Activated T-cell treated with anti-CD3 and anti-CD28 coated beads, Interleukin-2, amount 50 U/mL, for 1 hour (primary cell): ENCODE data around the gene ZNF195.
"Not testable (repeated sequence)": the region's sequence is repeated elsewhere in the genome, so short reads cannot be mapped to it uniquely, and the experiment has no call there.

Source experiments
- DNase-seq: peaks from one replicate; pipeline ENCODE4 v3.0.0-alpha.2; 2020

Gene ZNF195

DNA sequence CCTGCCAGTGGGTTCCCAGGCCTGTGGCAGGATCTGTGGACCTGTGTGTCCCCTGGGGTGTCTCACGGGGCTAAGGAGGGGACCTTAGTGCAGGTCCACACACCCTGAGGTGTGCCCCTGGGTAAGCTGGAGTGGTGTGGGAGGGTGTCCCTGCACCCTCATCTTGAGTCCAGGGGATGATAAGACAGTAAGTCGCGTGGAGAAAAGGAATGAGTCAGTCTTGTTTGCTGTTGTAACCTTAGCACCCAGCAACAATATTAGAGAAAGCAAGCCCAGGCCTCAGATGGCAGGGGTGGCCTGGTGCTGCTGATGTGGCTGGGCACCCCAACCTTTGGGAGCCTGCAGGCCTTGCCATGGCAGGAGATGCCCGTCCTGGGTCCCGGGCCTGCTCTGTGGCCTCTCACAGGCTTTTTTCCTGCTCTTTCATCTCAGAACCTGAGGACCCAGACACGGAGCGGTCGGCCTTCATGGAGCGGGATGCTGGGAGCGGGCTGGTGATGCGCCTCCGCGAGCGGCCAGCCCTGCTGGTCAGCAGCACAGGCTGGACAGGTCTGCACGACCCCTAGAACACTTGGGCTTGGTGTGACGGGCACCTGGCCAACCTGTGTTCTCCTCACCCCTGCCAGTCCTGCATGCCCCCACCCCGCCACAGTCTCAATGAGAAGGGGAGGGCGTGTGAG, 23.4 kb upstream of the ZNF195 start:
- not testable (repeated sequence) for DNase-seq

DNA sequence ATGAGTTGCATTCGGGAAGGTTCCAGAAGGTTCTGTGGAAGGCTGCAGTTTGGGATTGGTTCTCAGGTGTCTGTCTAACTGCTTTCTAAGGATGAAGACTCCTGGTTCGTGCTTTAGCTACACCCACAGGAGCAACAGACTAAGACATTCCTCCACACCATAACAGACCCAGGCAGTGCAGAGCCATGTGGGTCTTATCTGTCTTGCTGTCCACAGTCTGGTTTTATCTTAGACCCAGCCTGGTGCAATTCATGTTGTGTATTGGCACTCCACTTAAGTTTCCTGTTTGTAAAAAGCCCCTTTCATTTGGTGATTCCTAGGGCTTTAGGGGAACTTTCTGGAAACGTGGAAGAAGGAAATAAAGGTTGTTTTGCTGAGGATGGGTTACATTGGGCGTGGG, 22.1 kb upstream of the ZNF195 start:
- not testable (repeated sequence) for DNase-seq

DNA sequence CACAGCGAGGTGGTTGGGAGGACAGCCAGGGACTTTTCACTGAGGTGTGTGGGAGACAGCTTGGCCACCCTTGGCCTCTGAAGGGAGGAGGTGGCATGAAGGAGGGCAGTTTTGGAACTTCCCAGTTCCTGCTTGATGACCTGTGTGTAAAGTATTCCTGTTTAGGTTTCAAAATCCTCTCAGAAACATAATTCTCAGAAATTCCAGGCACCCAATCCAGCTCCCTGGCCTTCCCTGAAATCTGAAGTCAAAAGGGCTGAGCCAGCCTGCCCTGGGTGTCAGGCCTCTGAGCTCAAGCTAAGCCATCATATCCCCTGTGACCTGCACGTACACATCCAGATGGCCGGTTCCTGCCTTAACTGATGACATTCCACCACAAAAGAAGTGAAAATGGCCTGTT, 19.6 kb upstream of the ZNF195 start:
- not testable (repeated sequence) for DNase-seq

DNA sequence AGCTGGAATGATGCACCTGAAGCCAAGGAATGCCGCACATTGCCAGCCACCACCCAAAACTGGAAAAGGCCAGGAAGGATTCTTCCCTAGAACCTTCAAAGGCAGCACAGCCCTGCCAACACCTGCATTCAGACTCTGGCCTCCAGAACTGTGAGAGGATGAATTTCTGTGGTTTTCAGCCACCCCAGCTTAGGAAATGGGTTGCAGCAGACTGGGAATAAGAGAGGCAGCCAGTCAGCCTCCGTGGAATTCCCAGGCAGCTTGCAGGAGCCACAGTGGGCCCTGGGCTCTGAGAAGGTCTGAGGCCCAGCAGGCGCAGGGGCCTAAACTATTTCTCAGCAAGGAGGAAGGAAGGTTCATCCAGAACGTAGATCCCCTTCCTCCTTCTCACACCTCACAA, 19.2 kb upstream of the ZNF195 start:
- not testable (repeated sequence) for DNase-seq

DNA sequence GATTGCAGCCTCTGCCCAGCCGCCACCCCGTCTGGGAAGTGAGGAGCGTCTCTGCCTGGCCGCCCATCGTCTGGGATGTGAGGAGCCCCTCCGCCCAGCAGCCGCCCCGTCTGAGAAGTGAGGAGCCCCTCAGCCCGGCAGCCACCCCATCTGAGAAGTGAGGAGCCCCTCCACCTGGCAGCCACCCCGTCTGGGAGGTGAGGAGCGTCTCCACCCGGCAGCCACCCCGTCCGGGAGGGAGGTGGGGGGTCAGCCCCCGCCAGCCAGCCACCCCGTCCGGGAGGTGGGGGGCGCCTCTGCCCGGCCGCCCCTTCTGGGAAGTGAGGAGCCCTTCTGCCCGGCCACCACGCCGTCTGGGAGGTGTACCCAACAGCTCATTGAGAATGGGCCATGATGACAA, 18.3 kb upstream of the ZNF195 start:
- not testable (repeated sequence) for DNase-seq

DNA sequence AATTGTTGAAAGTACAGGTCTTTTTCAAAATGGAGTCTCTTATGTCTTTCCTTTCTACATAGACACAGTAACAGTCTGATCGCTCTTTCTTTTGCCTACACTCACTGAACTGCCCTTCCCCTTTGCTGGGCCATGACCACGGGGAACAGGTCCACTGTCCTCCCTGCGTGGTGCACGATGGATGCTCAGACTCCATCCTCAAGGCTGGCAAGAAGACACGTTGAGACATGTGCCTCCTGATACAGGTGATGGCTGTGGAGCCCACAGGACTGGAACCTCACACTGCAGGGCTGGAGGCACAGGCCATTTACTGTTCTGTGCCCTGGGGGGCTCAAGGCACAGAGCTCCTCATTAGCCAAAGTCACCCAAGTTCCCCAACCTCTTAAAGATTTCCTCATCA, 16.5 kb upstream of the ZNF195 start:
- DNase-seq, result not testable (repeated sequence)

DNA sequence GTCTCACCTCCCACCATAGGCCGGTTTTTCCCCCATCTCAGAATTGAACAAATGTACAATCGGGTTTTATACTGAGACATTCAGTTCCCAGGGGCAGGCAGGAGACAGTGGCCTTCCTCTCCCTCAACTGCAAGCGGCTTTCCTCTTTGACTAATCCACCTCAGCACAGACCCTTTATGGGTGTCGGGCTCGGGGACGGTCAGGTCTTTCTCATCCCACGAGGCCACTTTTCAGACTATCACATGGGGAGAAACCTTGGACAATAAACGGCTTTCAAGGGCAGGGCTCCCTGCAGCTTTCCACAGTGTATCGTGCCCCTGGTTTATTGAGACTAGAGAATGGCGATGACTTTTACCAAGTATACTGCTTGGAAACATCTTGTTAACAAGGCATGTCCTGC, 16.0 kb upstream of the ZNF195 start:
- DNase-seq, result not testable (repeated sequence)

DNA sequence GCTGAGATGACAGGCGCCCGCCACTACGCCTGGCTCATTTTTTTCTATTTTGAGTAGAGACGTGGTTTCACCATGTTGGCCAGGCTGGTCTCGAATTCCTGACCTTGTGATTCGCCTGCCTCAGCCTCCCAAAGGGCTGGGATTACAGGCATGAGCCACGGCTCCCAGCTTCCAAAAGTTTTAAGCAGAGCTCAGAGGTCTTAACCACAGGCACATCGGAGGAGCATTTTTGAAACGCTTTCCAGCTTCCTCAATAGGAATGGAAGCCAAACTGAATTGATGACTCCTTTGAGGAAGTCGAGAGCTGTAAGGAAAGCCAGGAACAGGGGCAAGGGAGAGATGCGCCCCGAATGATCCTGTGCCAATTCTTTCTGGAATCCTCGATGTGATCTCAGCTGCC, 14.5 kb upstream of the ZNF195 start:
- not testable (repeated sequence) for DNase-seq

DNA sequence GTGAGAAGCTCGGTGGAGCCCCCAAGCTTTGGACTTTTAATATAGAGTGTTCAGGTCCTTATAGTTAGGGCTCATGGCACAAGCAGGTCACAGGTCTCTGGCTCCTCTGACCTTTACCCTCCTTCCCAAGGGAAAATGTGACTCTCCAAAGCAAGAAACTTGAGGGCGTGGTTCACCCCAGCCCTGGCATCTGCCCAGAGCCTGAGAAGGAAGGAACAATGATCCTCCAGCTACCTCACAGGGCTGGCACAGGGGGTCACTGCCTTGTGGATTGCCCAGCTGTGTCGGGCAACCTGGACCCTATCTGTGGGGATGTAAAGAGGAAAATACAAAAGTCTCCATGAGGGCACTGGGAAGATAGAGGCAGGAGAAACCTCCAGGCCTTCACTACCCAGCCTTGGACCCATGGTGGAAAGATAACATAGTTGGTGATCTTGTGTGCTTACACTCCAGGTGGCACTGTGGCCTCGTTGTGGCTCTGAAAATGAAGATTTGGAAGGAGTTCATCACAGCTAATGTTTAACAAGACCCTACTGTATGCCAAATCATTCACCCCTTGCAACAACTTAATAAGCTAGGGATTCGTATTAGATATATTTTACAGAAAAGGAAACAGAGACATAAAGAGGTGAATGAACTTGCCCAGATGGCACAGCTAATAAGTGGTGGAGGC, 3.8 kb upstream of the ZNF195 start:
- no peak for DNase-seq

DNA sequence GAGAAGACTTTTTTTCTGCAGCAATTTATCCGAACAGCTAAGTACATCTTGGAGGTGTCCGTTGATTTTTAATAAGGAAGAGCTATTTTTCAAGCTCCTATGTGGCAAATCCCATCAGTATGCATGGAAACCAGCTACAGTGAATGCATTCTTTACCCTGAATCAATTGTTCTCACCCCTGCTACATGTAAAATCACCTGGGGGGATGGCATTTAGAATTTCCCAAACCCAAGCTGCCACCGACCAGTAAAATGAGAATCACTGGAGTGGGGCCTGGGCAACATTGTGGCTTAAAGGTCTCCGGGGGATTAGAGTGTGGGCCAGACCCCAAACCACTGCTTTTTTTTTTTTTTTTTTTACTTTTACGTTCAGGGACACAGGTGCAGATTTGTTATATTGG, 2.8 kb upstream of the ZNF195 start:
- DNase-seq, result no peak

DNA sequence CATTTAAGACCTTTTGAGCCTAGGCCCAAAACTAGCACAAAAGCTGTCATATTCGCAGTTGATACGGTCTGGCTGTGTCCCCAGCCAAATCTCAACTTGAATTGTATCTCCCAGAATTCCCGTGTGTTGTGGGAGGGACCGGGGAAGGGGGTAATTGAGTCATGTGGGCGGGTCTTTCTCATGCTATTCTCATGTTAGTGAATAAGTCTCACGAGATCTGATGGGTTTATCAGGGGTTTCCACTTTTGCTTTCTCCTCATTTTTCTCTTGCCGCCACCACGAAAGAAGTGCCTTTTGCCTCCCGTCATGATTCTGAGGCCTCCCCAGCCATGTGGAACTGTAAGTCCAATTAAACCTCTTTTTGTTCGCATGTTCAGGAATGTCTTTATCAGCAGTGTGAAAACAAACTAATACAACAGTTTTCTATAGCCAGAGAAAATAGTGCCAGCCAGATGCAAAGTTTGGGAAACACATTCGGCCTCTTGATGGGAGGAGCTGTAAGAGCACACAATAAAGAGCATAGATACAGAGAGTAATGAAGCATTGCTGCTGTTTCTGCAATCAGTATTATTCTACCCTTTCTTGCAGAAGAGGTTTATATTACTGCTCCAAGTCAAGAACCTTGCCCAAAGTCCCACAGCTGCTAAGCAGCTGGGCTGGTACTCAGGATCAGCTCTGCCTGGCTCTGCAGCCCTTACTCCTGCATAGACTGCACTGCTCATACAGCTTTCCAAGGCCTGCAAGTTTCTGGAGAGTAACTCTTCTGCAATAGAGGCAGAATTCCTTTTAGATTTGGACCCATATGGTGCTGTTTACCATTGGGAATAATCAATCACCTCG, 2.0 kb upstream of the ZNF195 start:
- DNase-seq, result no peak

DNA sequence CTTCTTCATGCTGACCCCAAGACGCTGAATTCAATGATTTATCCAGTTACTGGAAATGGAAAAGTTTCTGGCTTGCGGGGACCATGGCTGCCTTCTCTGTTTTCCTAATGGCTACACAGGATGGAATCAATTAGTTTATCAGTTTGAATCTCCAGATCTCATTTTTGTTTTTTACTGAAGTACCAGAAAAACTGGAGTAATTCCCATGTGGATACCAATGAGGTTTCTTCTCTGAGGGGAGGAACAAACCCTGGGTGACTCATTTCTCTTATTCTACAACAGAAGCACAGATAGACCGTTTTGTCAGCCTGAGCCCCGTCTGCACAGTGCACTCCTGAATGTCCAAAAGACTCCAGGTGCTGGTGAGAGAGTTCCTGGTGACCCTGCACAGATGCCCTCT, 3.4 kb downstream of the ZNF195 start:
- DNase-seq, result no peak

DNA sequence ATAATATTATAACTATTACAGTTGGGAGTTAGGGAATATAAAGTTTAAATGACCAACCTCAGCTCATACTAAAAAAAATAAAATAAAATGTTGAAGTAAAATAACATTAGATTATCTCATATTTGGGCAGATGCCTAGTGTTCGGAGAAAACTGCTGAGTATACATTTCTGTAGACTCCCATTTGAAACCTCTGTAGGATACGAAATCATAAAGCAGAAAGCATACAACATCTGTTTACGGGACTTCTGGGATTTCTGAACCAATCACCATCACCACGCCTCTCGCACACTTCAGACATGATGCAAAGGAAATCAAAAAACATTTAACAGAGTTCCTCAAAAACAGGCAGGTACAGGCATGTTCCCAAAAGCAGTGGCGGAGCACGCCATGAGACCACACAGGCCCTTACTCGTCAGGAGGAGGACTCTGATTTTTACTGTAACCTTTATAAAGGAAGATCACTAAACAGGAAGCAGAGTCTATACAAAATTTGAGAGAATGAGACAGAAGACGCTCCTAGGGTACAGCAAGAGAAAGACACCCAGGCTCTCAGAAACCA, 8.6 kb downstream of the ZNF195 start:
- no peak for DNase-seq

DNA sequence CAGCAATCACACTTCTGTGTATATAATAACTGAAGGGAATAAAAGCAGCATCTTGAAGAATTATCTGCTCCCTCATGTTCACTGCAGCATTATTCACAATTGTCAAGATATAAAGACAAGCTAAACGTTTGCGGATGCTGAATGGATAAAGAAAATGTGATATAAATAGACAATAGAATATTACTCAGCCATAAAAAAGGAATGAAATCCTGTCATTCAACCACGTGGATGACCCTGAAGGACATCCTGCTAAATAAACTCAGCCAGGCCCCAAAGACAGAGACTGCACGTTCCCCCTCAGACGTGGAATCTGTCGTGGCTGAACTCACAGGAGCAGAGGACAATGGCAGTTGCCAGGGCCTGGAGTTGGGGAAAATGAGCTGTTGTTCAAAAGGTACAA, 9.6 kb downstream of the ZNF195 start:
- DNase-seq, result no peak

DNA sequence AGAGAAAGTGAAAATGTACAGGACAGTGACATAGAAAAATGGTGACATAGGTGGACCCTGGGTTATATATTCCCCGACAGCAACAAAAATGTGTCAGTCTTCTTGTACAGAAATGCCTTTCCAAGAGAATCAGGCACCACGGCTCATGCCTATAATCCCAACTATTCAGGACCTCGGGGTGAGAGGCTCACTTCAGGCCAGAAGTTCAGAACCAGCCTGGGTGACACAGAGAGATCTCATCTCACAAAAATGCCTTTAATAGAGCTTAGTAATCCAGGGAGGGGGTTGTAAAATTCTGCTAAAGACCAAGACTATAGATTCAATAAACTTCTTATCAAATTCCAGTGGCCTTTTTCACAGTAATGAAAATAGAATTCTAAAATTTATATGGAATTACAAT, 10.7 kb downstream of the ZNF195 start:
- no peak for DNase-seq

DNA sequence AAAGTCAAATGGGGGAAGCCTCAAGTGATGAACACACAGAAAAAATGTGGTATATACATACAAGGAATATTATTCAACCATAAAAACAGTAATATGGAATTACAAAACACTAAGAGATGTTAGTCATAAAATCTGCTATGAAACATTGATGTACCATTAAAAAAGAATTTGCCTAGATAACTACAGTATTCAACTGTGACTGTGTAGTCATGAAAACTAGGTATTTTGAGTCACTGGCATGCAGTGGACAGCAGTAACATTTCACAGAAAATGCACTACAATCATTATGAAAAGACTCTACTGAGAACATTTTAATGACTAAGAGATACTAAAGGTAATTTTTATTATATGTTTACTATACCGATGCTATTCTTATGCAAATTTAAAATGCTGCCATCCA, 11.7 kb downstream of the ZNF195 start:
- no peak for DNase-seq

DNA sequence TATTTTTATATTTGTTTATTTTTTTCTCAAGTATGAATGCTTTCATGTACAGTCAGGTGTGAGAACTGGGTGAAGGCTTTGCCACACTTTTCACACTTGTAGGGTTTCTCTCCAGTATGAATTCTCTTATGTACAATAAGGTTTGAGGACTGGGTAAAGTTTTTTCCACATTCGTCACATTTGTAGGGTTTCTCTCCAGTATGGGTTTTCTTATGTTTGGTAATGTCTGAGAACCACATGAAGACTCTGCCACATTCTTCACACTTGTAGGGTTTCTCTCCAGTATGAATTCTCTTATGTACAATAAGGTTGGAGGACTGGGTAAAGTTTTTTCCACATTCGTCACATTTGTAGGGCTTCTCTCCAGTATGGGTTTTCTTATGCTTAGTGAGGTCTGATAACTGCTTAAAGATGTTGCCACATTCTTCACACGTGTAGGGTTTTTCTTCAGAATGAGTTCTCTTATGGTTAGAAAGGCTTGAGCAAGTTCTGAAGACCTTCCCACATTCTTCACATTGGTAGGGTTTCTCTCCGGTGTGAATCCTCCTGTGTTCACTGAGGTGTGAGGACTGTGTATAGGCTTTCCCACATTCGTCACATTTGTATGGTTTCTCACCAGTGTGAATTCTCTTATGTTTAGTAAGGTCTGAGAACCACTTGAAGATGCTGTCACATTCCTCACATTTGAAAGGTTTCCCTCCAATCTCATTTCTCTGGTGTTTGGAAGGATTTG, 19.7 kb downstream of the ZNF195 start:
- no peak for DNase-seq

DNA sequence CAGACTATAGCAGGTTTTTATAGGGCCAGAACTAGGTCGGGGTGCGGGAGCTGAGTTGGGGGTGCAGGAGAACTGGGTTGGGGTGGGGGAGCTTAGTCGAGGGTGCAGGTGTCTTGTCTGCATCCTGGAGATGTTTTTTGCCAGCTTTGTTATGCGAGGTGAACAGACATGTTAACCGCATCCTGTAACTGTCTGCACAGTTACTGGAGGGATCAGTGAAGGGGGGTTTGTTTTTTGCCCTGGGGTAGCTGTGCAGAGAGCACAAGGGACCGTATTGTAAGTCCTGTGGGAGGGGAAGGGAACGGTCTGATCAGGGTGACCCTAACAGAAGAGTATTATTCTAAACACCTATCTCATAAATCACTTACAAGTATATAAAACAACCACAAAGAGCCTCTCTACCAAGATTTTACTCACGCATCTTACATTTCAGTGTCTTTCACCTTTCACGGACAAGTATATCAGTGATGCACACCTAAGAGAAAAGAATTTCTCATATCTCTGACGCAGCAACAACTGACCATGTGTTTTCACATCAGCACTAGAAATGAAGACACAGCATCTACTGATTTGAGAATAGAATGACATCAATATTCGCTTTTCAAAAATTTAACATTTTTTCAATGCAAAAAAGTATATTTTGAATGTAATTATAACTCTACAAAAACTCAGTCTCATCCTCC, 20.8 kb downstream of the ZNF195 start:
- no peak for DNase-seq

DNA sequence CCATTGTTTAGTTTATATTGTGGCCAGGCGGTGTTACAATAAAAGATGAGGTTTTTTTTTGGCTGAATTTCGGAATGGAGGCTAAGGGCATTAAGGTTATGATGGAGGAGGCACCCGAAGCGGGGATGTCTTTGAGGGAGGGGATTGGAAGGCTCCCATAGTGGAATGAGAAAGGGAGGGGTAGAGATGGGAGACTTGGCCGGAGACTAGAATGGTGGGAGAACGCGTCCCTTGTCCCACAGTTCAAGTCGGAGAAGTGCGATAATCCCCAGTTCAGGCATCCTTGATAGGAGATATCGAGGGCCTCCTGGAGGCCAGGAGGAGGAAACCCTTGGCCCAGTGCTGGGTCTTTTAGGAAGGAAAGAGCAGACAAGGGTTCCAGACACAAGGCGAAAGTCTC, 21.6 kb downstream of the ZNF195 start:
- no peak for DNase-seq

DNA sequence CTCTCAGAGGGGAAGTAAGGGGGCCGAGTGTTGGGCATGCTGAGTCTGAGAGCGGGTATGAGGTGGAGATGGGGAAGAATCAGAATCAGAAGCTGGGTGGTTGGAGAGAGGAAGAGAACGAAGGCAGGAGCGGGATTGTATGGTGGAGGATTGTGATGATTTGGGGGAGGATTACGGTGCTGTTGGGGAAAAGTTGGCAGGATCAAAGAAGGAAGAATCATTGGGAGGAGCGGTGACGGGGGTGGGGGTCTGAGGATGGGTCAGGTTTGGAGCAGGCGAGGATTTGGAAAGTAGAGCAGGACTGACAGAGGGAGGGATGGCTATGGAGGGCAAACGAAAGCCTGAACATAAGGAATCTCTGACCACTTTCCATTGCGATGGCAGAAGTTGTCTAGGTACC, 22.1 kb downstream of the ZNF195 start:
- DNase-seq, result no peak

DNA sequence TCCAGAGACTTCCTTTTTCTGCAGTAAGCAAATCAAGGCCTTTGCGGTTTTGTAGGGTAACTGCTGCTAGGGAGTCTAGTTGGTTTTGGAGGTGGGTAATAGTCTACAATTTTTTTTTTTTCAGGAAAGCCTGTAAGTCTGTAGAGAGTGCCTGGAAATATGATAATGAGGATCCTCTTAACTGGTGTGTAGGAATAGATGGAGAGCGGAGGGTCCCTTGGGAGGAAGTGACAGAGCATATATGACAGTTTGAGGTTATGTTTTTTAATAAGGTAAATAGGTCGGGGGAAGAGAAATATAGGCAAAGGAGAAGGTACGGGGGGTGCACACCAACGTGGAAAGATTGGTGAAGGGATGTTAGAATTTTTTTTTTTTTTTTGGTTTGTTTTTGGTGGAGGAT, 25.9 kb downstream of the ZNF195 start:
- DNase-seq, result no peak

DNA sequence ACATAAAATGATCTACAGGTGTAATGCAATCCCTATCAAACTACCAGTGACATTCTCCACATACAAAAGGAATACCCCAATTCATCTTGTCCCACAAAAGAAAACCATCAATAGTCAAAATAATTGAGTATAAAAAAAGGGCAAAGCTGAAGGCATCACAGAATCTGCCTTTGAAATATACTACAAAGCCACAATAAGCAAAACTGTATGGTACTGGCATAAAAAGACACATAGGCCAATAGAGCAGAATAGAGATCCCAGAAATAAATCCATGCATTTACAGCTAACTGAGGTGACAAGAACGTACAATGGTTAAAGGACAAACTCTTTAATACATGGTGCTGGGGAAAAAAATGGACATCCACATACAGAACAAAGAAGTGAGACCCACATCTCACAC, 31.8 kb downstream of the ZNF195 start:
- no peak for DNase-seq
